Muscle layer of colon (tissue), 2 donors: ENCODE data around the gene FCHSD2.

Experiments
- H3K27ac ChIP-seq: one replicate; pipeline ENCODE4 v1.7.0; 2013; ENCODE audit warnings: low read depth, mild to moderate bottlenecking, low read length, moderate library complexity
- H3K27me3 ChIP-seq, 2 donors: one replicate each; pipeline ENCODE4 v1.7.0; 2013; ENCODE audit warnings: low read length in 2 of 2, mild to moderate bottlenecking in 2 of 2; ENCODE audit not compliant: insufficient read depth in 2 of 2, control insufficient read depth in 1 of 2
- H3K36me3 ChIP-seq: one replicate; pipeline ENCODE4 v1.7.0; 2013; ENCODE audit warnings: mild to moderate bottlenecking, low read length; ENCODE audit not compliant: insufficient read depth
- H3K4me1 ChIP-seq: one replicate; pipeline ENCODE4 v1.7.0; 2013; ENCODE audit warnings: mild to moderate bottlenecking, low read length; ENCODE audit not compliant: insufficient read depth
- H3K4me3 ChIP-seq, 2 donors: one replicate each; pipeline ENCODE4 v1.7.0; 2013; ENCODE audit warnings: low read length in 2 of 2, low read depth in 1 of 2, mild to moderate bottlenecking in 1 of 2, moderate library complexity in 1 of 2
- H3K9ac ChIP-seq: one replicate; pipeline ENCODE4 v1.7.0; 2013; ENCODE audit warnings: low read length
- H3K9me3 ChIP-seq: one replicate; pipeline ENCODE4 v1.7.0; 2013; ENCODE audit warnings: mild to moderate bottlenecking, low read length
- donor health status: abdominal sarcoma.
- donor health status: Adenocarcinoma of cecum.

FCHSD2 gene

GRCh38 chr11:72953637-72954036, 188.5 kb downstream of the FCHSD2 start:
- H3K36me3 ChIP-seq, result no peaks in the 10 kb centered on the region
- no peak overlapping the region for H3K4me3 ChIP-seq
- no peak overlapping the region for H3K9ac ChIP-seq
- no peaks in the 10 kb centered on the region for H3K27me3 ChIP-seq
- H3K4me1 ChIP-seq, result no peaks in the 10 kb centered on the region
- no peak overlapping the region for H3K27ac ChIP-seq
- H3K9me3 ChIP-seq, result no peaks in the 10 kb centered on the region

GRCh38 chr11:72951888-72952287, 190.2 kb downstream of the FCHSD2 start:
- Histone ChIP-seq H3K36me3 (no peaks in the 10 kb centered on the region), H3K27ac (no peak overlapping the region), H3K27me3 (no peaks in the 10 kb centered on the region), H3K4me1 (no peaks in the 10 kb centered on the region), H3K4me3 (no peak overlapping the region), H3K9me3 (no peaks in the 10 kb centered on the region), H3K9ac (no peak overlapping the region)

GRCh38 chr11:72951193-72951592, 190.9 kb downstream of the FCHSD2 start:
- Histone ChIP-seq H3K9me3 (no peaks in the 10 kb centered on the region), H3K27me3 (no peaks in the 10 kb centered on the region), H3K4me3 (no peak overlapping the region), H3K9ac (no peak overlapping the region), H3K27ac (no peak overlapping the region), H3K4me1 (no peaks in the 10 kb centered on the region), H3K36me3 (no peaks in the 10 kb centered on the region)

- Histone ChIP-seq H3K27me3 (no peaks in the 10 kb centered on the region), H3K9ac (no peak overlapping the region), H3K9me3 (no peaks in the 10 kb centered on the region), H3K4me3 (no peak overlapping the region), H3K27ac (no peak overlapping the region), H3K4me1 (no peaks in the 10 kb centered on the region), H3K36me3 (no peaks in the 10 kb centered on the region)
Measured at GRCh38 chr11:72950685-72951084, 191.4 kb downstream of the FCHSD2 start.

- H3K9ac ChIP-seq, result no peak overlapping the region
- H3K9me3 ChIP-seq, result no peaks in the 10 kb centered on the region
- no peaks in the 10 kb centered on the region for H3K27me3 ChIP-seq
- H3K27ac ChIP-seq, result no peak overlapping the region
- H3K4me1 ChIP-seq, result no peaks in the 10 kb centered on the region
- H3K4me3 ChIP-seq, result no peak overlapping the region
- H3K36me3 ChIP-seq, result no peaks in the 10 kb centered on the region
Measured at GRCh38 chr11:72947229-72947628, 194.9 kb downstream of the FCHSD2 start.

- Histone ChIP-seq H3K9me3 (no peaks in the 10 kb centered on the region), H3K27ac (no peak overlapping the region), H3K9ac (no peak overlapping the region), H3K27me3 (no peaks in the 10 kb centered on the region), H3K36me3 (no peaks in the 10 kb centered on the region), H3K4me1 (no peaks in the 10 kb centered on the region), H3K4me3 (no peak overlapping the region)
Measured at GRCh38 chr11:72943664-72944063, 198.5 kb downstream of the FCHSD2 start.

GRCh38 chr11:72940417-72940816, 201.7 kb downstream of the FCHSD2 start:
- Histone ChIP-seq H3K4me3 (no peak overlapping the region), H3K27me3 (no peaks in the 10 kb centered on the region), H3K27ac (no peak overlapping the region), H3K4me1 (no peaks in the 10 kb centered on the region), H3K36me3 (no peaks in the 10 kb centered on the region), H3K9me3 (no peaks in the 10 kb centered on the region), H3K9ac (no peak overlapping the region)

- H3K9me3 ChIP-seq, result no peaks in the 10 kb centered on the region
- no peak overlapping the region for H3K4me3 ChIP-seq
- no peaks in the 10 kb centered on the region for H3K4me1 ChIP-seq
- H3K36me3 ChIP-seq, result no peaks in the 10 kb centered on the region
- H3K9ac ChIP-seq, result no peak overlapping the region
- H3K27me3 ChIP-seq, result no peaks in the 10 kb centered on the region
- H3K27ac ChIP-seq, result no peak overlapping the region
Measured at GRCh38 chr11:72939031-72939430, 203.1 kb downstream of the FCHSD2 start.

GRCh38 chr11:72937439-72937838, 204.7 kb downstream of the FCHSD2 start:
- H3K27ac ChIP-seq, result no peak overlapping the region
- no peaks in the 10 kb centered on the region for H3K36me3 ChIP-seq
- H3K4me1 ChIP-seq, result no peaks in the 10 kb centered on the region
- no peaks in the 10 kb centered on the region for H3K9me3 ChIP-seq
- no peak overlapping the region for H3K9ac ChIP-seq
- no peak overlapping the region for H3K4me3 ChIP-seq
- no peaks in the 10 kb centered on the region for H3K27me3 ChIP-seq

GRCh38 chr11:72935700-72936099, 206.4 kb downstream of the FCHSD2 start:
- Histone ChIP-seq H3K4me3 (no peak overlapping the region), H3K9ac (no peak overlapping the region), H3K27ac (no peak overlapping the region), H3K9me3 (no peaks in the 10 kb centered on the region), H3K27me3 (no peaks in the 10 kb centered on the region), H3K4me1 (no peaks in the 10 kb centered on the region), H3K36me3 (no peaks in the 10 kb centered on the region)

- H3K4me3 ChIP-seq, result no peak overlapping the region
Measured at GRCh38 chr11:72932132-72932570, 210.0 kb downstream of the FCHSD2 start.

GRCh38 chr11:72930008-72930407, 212.1 kb downstream of the FCHSD2 start:
- Histone ChIP-seq H3K9me3 (no peaks in the 10 kb centered on the region), H3K27me3 (no peaks in the 10 kb centered on the region), H3K4me1 (no peaks in the 10 kb centered on the region), H3K27ac (no peak overlapping the region), H3K36me3 (no peaks in the 10 kb centered on the region), H3K4me3 (no peak overlapping the region), H3K9ac (no peak overlapping the region)

More at GRCh38 chr11:72932132-72932570, 210.0 kb downstream of the FCHSD2 start:
- Histone ChIP-seq H3K4me1 (no peaks in the 10 kb centered on the region), H3K36me3 (no peaks in the 10 kb centered on the region), H3K27me3 (no peaks in the 10 kb centered on the region), H3K9me3 (no peaks in the 10 kb centered on the region), H3K27ac (no peak overlapping the region), H3K9ac (no peak overlapping the region)
